GM10266 (cell line): ENCODE data around the gene PPP1R3C.

ENCODE experiments used
- DNase-seq: peaks from one replicate; pipeline ENCODE4 v3.0.0; 2012; ENCODE audit errors: extremely low spot score
- CTCF ChIP-seq: IDR thresholded peaks from 2 replicates; pipeline ENCODE4 v1.5.1; 2012; ENCODE audit warnings: mild to moderate bottlenecking, low read depth; ENCODE audit not compliant: control insufficient read depth, insufficient read depth; ENCODE audit errors: missing control alignments

The PPP1R3C gene

DNA sequence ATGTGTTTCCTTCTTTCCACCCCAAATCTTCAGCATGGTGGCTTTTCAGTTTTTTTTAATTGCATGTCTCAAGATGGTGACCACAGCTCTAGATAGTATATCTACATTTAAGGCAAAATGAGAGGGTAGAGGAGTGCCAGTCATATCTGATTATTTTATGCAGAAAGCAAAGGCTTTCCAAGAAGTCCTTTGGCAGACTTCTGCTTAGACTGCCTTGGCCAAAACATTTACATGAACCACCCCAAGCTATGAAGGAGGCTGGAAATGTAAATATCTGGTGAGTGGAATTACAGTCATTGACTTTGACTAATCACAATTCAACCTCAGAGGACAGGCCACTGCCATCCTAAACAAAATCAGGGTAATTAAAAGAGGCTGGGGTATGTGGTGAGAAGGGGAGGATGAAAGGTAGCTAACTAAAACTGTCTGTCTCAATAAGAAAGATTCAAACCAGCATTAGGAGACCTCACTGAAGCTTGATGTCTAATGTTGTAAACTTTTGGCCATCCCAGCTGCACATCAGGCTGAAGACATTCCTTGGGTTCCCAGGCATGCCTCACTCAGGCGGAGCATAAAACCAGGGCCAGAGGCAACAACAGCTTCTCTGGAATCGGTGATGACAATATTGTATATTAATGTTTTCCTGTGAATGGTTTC, 53.4 kb downstream of the PPP1R3C start:
- no peak for DNase-seq
- no peak for TF ChIP-seq CTCF
